DMS79 (cell line): ENCODE measurements around the gene REC8.

Source experiments
- DNase-seq: peaks from one replicate; lab custom pipeline; 2025; lab: John Stamatoyannopoulos, UW

REC8 gene

DNA sequence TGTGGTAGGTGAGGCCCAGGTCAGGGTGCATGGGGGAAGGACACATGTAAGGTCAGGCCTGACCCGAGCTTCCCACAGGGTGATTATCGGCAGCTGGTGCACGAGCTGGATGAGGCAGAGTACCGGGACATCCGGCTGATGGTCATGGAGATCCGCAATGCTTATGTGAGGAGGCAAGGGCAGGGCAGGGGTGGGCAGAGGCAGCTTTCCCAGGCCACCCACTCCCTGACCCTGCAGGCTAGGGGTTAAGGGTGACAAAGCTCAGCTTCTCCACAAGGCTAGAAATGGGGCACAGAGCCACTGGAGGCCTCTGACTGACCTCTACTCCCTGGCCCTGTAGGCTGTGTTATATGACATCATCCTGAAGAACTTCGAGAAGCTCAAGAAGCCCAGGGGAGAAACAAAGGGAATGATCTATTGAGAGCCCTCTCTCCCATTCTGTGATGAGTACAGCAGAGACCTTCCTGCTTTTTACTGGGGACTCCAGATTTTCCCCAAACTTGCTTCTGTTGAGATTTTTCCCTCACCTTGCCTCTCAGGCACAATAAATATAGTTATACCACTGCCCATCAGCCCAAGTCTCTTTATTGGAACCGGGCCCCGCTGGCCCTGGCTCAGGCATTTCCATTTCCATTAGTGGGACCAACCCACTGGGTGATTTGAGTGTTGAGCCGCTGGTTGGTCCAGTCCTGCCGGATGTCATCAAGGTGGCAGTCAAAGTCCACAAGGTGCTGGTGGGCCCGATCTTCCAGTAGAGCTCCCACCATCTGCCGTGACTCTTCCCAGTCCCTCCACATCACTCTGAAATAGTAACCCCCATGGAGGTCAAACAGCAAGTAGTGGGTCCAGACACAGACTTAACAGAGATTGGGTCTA, 33.2 kb upstream of the REC8 start:
- no peak for DNase-seq

GRCh38 chr14:24139272-24139934, 32.5 kb upstream of the REC8 start:
- DNase-seq, result no peak

GRCh38 chr14:24141097-24141880, 30.6 kb upstream of the REC8 start, which contains the start of gene EMC9:
EMC9 (minus strand) TSS chr14:24141591; CDS start chr14:24141304, 287 bp downstream.
- peak; percentile 100 for DNase-seq

DNA sequence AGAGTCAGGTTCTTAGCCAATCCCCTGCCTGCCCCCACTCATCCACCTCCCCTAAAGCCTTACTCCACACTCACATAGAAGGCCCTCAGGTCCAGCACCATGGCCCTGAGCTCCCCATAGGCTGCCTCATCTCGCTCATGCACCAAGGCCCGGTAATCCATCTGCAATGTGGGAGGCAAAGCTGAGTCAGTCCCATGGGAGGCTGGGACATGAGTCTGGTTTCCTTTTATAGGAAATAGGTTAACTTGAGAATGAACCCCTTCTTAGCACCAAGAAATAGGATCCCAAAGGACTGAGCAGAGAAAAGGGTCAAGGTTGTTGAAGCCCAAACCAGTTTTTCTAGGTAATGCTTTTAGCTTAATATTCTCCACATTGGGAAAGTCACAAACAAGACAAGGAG, 28.4 kb upstream of the REC8 start:
- no peak for DNase-seq

DNA sequence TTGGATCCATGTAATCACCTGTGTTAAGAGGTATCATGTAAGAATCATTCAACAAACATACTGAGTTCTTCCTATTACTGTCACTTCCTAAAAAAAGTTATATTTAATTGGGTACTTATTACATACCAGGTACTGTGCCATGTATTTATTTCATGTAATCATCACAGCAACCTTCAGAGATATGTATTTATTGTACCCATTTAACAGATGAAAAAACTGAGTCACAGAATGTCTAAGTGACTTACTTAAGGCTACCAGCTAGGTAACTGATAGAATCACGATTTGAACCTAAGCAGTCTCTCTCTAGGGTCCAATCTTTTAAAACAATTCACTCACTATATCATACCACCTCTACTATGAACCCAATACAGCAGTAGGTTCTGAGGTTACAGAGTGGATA, 27.4 kb upstream of the REC8 start:
- DNase-seq, result no peak

- DNase-seq, result no peak
Measured at GRCh38 chr14:24145219-24145618, 26.7 kb upstream of the REC8 start.

GRCh38 chr14:24145690-24146452, 26.0 kb upstream of the REC8 start:
- no peak for DNase-seq

DNA sequence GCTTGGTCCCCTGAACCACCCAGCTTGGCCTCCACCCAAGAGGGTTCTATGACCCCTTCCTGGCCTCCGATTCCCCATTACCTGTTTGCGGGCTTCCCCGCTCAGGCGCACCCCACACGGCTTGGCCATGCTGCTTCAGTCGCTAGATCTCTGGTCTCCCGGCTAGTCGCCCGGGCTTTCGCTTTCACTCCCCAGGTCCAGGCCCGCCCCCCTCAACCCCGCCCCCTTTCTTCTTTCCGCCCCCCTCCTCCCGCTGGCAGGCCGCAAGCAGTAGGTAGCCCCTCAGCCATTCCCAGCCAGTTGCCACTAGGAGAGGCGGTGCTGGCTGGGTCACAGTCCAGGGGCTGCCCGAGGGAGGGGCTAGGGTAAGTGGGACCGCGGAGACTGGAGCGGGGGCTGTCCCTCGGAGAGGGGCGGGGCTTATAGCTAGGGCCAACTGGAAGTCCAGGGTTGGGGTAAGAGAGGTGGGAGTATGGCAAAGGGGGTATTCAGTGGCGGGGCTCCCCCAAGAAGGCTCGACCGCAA, 25.4 kb upstream of the REC8 start, which contains the start of gene PSME2:
PSME2 (minus strand) TSS at position 158 of the 525 bp plus-strand sequence; CDS start at position 129, 29 bp downstream.
- peak; percentile 99 for DNase-seq

DNA sequence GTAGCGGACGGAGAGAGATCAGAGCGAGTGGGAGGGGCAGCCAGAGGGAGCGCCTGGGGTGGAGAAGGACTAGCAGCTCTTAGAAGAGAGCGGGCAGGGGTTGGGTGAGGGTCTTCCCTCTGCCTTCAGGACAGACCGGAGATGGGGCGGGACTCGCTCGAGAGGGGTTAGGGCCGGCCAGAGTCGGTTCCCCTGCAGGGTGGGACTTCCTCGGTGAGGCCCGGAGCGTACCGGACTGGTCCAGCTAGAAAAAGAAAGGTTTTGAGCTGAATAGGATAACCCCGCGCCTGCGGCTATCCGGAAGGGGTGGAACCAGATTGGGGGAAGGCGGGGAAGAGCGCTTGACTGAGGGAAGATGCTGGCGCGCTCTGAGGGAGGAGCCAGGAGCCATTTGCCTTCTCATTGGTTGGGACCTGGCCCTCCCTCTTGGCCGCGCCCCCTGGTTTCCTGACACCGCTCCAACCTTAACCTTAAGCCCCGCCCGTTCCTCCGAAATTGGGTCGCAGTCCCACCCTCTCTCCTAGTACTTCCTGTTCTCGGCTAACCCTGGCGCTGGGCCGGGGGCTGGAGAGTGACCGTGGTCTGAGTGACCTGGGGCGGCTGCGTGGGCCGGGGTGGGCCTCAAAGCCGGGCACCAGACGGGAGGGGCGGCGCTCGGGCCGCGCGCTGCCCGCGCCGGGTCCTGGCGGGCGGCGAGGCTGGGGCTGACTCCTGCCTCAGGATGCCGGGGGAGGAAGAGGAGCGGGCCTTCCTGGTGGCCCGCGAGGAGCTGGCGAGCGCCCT, 24.7 kb upstream of the REC8 start, which contains the start of gene RNF31:
RNF31 (plus strand) TSS at position 521 of the 783 bp plus-strand sequence; CDS start at position 722, 201 bp downstream.
- DNase-seq, result peak; percentile 99

DNA sequence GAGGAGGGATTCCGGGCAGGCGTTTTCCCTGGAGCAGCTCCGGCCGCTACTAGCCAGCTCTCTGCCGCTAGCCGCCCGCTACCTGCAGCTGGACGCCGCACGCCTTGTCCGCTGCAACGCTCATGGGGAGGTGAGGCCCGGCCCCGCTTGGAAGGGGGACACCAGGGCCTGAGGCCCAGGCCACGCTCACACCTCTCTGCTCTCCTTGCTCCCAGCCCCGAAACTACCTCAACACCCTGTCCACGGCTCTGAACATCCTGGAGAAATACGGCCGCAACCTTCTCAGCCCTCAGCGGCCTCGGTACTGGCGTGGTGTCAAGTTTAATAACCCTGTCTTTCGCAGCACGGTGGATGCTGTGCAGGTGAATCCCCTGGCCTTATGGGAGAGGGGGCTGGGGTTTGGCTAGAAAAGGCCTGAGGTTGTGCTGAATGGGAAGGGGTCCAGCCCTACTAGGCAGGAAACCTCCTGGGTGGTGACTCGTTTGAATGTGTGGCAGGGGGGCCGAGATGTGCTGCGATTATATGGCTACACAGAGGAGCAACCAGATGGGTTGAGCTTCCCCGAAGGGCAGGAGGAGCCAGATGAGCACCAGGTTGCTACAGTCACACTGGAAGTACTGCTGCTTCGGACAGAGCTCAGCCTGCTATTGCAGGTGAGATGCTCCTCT, 24.0 kb upstream of the REC8 start:
- no peak for DNase-seq

DNA sequence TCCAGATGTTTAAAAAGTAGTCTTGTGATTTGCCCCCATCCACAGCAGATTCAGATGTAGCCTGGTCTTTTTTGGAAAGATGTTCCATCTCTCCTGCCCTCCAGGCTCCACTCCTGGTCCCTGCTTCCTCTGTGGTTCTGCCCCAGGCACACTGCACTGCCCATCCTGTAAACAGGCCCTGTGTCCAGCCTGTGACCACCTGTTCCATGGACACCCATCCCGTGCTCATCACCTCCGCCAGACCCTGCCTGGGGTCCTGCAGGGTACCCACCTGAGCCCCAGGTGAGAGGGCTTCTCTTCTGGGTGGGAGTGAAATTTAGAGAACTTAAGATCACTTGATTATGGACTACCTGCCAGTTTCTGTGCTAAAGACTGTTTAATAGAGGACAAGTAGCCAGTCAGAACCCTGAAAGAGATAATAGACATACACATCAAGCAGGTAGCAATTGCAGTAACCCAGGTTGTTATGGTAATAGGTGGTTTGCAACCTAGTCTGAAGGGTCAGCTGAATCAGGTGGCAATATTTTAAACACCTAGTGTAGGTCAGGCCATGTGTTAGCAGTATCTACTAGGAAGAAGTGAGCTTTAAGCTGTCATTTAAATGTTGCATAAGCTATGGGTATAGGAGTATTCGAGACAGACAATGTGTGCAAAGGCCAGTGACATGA, 22.4 kb upstream of the REC8 start:
- DNase-seq, result no peak

DNA sequence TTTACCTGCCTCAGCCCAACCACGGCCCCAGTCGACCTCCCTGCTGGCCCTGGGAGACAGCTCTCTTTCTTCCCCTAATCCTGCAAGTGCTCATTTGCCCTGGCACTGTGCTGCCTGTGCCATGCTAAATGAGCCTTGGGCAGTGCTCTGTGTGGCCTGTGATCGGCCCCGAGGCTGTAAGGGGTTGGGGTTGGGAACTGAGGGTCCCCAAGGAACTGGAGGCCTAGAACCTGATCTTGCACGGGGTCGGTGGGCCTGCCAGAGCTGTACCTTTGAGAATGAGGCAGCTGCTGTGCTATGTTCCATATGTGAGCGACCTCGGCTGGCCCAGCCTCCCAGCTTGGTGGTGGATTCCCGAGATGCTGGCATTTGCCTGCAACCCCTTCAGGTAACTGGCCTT, 21.8 kb upstream of the REC8 start:
- no peak for DNase-seq

- DNase-seq, result no peak
Measured at GRCh38 chr14:24150567-24150966, 21.3 kb upstream of the REC8 start.

DNA sequence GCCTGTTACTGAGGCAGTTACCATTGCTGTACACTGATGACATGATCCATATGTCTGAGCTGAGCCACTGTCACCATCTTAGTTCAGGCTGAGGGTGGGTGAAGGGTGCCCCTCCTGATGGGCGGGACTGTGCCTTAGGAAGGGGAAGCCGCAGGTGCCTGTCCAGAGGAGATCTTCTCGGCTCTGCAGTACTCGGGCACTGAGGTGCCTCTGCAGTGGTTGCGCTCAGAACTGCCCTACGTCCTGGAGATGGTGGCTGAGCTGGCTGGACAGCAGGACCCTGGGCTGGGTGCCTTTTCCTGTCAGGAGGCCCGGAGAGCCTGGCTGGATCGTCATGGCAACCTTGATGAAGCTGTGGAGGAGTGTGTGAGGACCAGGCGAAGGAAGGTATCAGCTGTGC, 20.9 kb upstream of the REC8 start:
- DNase-seq, result no peak

DNA sequence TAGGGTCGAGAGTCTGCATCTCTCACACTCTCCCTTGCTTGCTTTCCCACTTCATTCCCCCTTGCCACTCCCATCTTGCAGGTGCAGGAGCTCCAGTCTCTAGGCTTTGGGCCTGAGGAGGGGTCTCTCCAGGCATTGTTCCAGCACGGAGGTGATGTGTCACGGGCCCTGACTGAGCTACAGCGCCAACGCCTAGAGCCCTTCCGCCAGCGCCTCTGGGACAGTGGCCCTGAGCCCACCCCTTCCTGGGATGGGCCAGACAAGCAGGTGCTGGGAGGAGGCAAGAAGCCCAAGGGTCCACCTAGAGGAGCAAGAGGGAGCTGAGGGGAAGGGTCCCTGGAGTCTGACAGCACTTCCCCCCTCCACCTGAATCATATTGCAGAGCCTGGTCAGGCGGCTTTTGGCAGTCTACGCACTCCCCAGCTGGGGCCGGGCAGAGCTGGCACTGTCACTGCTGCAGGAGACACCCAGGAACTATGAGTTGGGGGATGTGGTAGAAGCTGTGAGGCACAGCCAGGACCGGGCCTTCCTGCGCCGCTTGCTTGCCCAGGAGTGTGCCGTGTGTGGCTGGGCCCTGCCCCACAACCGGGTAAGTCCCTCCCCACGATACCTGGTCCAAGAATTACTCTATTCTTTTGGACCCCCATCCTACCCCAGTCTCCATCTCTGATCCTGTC, 20.3 kb upstream of the REC8 start:
- DNase-seq, result no peak

DNA sequence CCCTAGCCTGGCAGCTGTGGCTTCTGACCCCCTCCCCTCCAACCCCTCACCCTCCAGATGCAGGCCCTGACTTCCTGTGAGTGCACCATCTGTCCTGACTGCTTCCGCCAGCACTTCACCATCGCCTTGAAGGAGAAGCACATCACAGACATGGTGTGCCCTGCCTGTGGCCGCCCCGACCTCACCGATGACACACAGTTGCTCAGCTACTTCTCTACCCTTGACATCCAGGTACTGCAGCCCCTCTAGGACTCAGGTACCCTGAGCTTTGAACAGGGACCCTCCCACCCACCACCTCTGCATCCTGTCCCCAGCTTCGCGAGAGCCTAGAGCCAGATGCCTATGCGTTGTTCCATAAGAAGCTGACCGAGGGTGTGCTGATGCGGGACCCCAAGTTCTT, 16.8 kb upstream of the REC8 start:
- no peak for DNase-seq

GRCh38 chr14:24156840-24157239, 15.0 kb upstream of the REC8 start:
- DNase-seq, result no peak

- no peak for DNase-seq
Measured at GRCh38 chr14:24157331-24157730, 14.5 kb upstream of the REC8 start.
